WTC11 (cell line): ENCODE results near the gene CPNE9. TPM values are rescaled to one million over a fixed set of nuclear protein-coding genes. Genes with fewer than 3 reads are reported as not detected.

Experiments used
- ATAC-seq: fragments of 200-7000 bp; cut with Tn5 transposase; 2 replicates; pipeline ENCODE4 v1.10.0; 2021; ENCODE audit warnings: mild to moderate bottlenecking, moderate library complexity
- CTCF ChIA-PET: fragments of 300-600 bp; sonication (Branson Sonifier 250); formaldehyde crosslinking; loops from one replicate; lab custom pipeline; 2021; ENCODE audit warnings: antibody characterized with exemption; lab: Charles Lee
- POLR2A ChIA-PET: fragments of 350-600 bp; sonication (Branson Sonifier 250); formaldehyde crosslinking; loops from one replicate; lab custom pipeline; 2021; ENCODE audit warnings: antibody characterized with exemption; lab: Charles Lee
- DNase-seq: peaks from one replicate; pipeline ENCODE4 v3.0.0; 2021; ENCODE audit warnings: low spot score
- H3K27ac Mint-ChIP-seq: 2 replicates; pipeline ENCODE4 v1.8.0; 2021; ENCODE audit warnings: mixed read lengths
- H3K27me3 Mint-ChIP-seq: 2 replicates; pipeline ENCODE4 v1.8.0; 2021; ENCODE audit warnings: low read depth, mild to moderate bottlenecking, moderate library complexity, mixed read lengths
- H3K36me3 Mint-ChIP-seq: 2 replicates; pipeline ENCODE4 v1.8.0; 2021; ENCODE audit warnings: mixed read lengths
- H3K4me1 Mint-ChIP-seq: 2 replicates; pipeline ENCODE4 v1.8.0; 2022; ENCODE audit warnings: mixed read lengths
- H3K4me3 Mint-ChIP-seq: 2 replicates; pipeline ENCODE4 v1.8.0; 2021; ENCODE audit warnings: mild to moderate bottlenecking, moderate library complexity, mixed read lengths
- H3K9me3 Mint-ChIP-seq: 2 replicates; pipeline ENCODE4 v1.8.0; 2021; ENCODE audit warnings: mixed read lengths
- ATF6 ChIP-seq: sonication (generic); formaldehyde crosslinking; IDR thresholded peaks from 2 replicates; pipeline ENCODE4 v1.8.1; 2023; ENCODE audit warnings: mild to moderate bottlenecking, missing genetic modification reagents
- ELF4 ChIP-seq: sonication (generic); formaldehyde crosslinking; IDR thresholded peaks from 2 replicates; pipeline ENCODE4 v1.8.1; 2022; ENCODE audit warnings: low read depth, mild to moderate bottlenecking, moderate library complexity, missing genetic modification reagents
- FOXJ3 ChIP-seq: sonication (generic); formaldehyde crosslinking; IDR thresholded peaks from 2 replicates; pipeline ENCODE4 v1.9.0; 2021; ENCODE audit warnings: missing genetic modification reagents, mild to moderate bottlenecking, borderline replicate concordance
- JUN ChIP-seq: sonication (generic); formaldehyde crosslinking; IDR thresholded peaks from 2 replicates; pipeline ENCODE4 v1.8.0; 2023; ENCODE audit warnings: mild to moderate bottlenecking, missing genetic modification reagents
- NFYB ChIP-seq: sonication (generic); formaldehyde crosslinking; conservative IDR thresholded peaks from 2 replicates; pipeline ENCODE4 v1.8.0; 2022; ENCODE audit warnings: low read depth, missing genetic modification reagents
- OVOL2 ChIP-seq: fragments of 250-450 bp; sonication (Bioruptor Pico); IDR thresholded peaks from 2 replicates; pipeline ENCODE4 v1.9.0; 2021; ENCODE audit warnings: mild to moderate bottlenecking, borderline replicate concordance
- SMAD4 ChIP-seq: sonication (generic); formaldehyde crosslinking; IDR thresholded peaks from 2 replicates; pipeline ENCODE4 v1.8.0; 2022; ENCODE audit warnings: mild to moderate bottlenecking, missing genetic modification reagents
- STAT6 ChIP-seq: sonication (generic); formaldehyde crosslinking; conservative IDR thresholded peaks from 2 replicates; pipeline ENCODE4 v1.8.1; 2023; ENCODE audit warnings: mild to moderate bottlenecking, low read depth, missing genetic modification reagents, moderate library complexity
- TEAD4 ChIP-seq: sonication (generic); formaldehyde crosslinking; IDR thresholded peaks from 2 replicates; pipeline ENCODE4 v1.8.0; 2022; ENCODE audit warnings: mild to moderate bottlenecking, missing genetic modification reagents
- ZNF121 ChIP-seq: sonication (generic); formaldehyde crosslinking; IDR thresholded peaks from 2 replicates; pipeline ENCODE4 v1.8.0; 2023; ENCODE audit warnings: missing genetic modification reagents
- ZNF425 ChIP-seq: fragments of 250-450 bp; sonication (Bioruptor Pico); conservative IDR thresholded peaks from 2 replicates; pipeline ENCODE4 v1.9.0; 2021; ENCODE audit warnings: mild to moderate bottlenecking
- total RNA-seq: library from RNA; stranded (reverse); gene quantifications from 3 replicates; pipeline ENCODE4 v1.2.3, GENCODE V29; 2021
- TF ChIP-seq, protein P1 (sequence below): sonication (generic); formaldehyde crosslinking; IDR thresholded peaks from 2 replicates; pipeline ENCODE4 v1.8.0; 2022; ENCODE audit warnings: mild to moderate bottlenecking, missing genetic modification reagents
- TF ChIP-seq, protein P2 (sequence below): fragments of 200-600 bp; IDR thresholded peaks from 2 replicates; pipeline ENCODE4 v1.8.0; 2022; ENCODE audit warnings: antibody characterized with exemption
- TF ChIP-seq, protein P3 (sequence below): sonication (generic); formaldehyde crosslinking; IDR thresholded peaks from 2 replicates; pipeline ENCODE4 v1.8.0; 2022; ENCODE audit warnings: mild to moderate bottlenecking, missing genetic modification reagents
- TF ChIP-seq, protein P4 (sequence below): fragments of 250-450 bp; sonication (Bioruptor Pico); IDR thresholded peaks from 2 replicates; pipeline ENCODE4 v1.8.0; 2021; ENCODE audit warnings: mild to moderate bottlenecking

Gene CPNE9
- total RNA-seq, 1 experiment from 2014 or later: 3.2 TPM

DNA sequence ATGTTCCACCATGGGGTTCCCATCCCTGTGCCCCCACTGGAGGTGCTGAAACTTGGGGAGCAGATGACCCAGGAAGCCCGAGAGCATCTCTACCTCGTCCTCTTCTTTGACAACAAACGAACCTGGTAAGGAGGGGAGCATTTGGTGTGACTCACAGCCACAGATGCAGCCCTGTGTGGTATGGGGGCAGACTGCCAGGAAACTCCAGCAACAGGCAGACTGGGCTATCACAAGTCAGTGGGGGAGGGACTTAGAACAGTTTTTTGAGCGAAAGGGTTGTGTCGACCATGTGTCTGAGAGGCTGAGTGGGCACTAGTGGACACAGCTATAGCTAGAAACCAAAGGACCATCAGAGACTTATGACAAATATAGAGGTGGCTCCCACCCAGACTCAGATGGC lies 42.7 kb downstream of the CPNE9 start:
- Mint-ChIP-seq H3K36me3 (peaks cover 56% of the 10 kb centered on the region), H3K27ac (no peak overlapping the region), H3K9me3 (no peaks in the 10 kb centered on the region), H3K4me3 (no peak overlapping the region), H3K27me3 (no peaks in the 10 kb centered on the region), H3K4me1 (peaks cover 11% of the 10 kb centered on the region)
- ChIA-PET CTCF (no interaction called here), POLR2A (no interaction called here)
- no peak for ATAC-seq
- TF ChIP-seq, protein P1, sequence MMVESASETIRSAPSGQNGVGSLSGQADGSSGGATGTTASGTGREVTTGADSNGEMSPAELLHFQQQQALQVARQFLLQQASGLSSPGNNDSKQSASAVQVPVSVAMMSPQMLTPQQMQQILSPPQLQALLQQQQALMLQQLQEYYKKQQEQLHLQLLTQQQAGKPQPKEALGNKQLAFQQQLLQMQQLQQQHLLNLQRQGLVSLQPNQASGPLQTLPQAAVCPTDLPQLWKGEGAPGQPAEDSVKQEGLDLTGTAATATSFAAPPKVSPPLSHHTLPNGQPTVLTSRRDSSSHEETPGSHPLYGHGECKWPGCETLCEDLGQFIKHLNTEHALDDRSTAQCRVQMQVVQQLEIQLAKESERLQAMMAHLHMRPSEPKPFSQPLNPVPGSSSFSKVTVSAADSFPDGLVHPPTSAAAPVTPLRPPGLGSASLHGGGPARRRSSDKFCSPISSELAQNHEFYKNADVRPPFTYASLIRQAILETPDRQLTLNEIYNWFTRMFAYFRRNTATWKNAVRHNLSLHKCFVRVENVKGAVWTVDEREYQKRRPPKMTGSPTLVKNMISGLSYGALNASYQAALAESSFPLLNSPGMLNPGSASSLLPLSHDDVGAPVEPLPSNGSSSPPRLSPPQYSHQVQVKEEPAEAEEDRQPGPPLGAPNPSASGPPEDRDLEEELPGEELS (CRISPR knock-in tag): no peak
- TF ChIP-seq SMAD4 (CRISPR knock-in tag) (no peak), FOXJ3 (CRISPR knock-in tag) (no peak), OVOL2 (CRISPR knock-in tag) (no peak), TEAD4 (CRISPR knock-in tag) (no peak), ATF6 (CRISPR knock-in tag) (no peak), STAT6 (CRISPR knock-in tag) (no peak), ELF4 (no peak), NFYB (no peak), ZNF425 (CRISPR knock-in tag) (no peak), ZNF121 (CRISPR knock-in tag) (no peak), JUN (no peak)
- TF ChIP-seq, protein P2, sequence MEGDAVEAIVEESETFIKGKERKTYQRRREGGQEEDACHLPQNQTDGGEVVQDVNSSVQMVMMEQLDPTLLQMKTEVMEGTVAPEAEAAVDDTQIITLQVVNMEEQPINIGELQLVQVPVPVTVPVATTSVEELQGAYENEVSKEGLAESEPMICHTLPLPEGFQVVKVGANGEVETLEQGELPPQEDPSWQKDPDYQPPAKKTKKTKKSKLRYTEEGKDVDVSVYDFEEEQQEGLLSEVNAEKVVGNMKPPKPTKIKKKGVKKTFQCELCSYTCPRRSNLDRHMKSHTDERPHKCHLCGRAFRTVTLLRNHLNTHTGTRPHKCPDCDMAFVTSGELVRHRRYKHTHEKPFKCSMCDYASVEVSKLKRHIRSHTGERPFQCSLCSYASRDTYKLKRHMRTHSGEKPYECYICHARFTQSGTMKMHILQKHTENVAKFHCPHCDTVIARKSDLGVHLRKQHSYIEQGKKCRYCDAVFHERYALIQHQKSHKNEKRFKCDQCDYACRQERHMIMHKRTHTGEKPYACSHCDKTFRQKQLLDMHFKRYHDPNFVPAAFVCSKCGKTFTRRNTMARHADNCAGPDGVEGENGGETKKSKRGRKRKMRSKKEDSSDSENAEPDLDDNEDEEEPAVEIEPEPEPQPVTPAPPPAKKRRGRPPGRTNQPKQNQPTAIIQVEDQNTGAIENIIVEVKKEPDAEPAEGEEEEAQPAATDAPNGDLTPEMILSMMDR: no peak
- TF ChIP-seq, protein P3, sequence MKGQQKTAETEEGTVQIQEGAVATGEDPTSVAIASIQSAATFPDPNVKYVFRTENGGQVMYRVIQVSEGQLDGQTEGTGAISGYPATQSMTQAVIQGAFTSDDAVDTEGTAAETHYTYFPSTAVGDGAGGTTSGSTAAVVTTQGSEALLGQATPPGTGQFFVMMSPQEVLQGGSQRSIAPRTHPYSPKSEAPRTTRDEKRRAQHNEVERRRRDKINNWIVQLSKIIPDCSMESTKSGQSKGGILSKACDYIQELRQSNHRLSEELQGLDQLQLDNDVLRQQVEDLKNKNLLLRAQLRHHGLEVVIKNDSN (CRISPR knock-in tag): no peak
- TF ChIP-seq, protein P4, sequence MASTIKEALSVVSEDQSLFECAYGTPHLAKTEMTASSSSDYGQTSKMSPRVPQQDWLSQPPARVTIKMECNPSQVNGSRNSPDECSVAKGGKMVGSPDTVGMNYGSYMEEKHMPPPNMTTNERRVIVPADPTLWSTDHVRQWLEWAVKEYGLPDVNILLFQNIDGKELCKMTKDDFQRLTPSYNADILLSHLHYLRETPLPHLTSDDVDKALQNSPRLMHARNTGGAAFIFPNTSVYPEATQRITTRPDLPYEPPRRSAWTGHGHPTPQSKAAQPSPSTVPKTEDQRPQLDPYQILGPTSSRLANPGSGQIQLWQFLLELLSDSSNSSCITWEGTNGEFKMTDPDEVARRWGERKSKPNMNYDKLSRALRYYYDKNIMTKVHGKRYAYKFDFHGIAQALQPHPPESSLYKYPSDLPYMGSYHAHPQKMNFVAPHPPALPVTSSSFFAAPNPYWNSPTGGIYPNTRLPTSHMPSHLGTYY (CRISPR knock-in tag): no peak
- no peak for DNase-seq
